ENCODE data around the gene LIF.

GRCh38 chr22:30283342-30283741, 36.8 kb upstream of the LIF start:
- TF ChIP-seq, protein P1, sequence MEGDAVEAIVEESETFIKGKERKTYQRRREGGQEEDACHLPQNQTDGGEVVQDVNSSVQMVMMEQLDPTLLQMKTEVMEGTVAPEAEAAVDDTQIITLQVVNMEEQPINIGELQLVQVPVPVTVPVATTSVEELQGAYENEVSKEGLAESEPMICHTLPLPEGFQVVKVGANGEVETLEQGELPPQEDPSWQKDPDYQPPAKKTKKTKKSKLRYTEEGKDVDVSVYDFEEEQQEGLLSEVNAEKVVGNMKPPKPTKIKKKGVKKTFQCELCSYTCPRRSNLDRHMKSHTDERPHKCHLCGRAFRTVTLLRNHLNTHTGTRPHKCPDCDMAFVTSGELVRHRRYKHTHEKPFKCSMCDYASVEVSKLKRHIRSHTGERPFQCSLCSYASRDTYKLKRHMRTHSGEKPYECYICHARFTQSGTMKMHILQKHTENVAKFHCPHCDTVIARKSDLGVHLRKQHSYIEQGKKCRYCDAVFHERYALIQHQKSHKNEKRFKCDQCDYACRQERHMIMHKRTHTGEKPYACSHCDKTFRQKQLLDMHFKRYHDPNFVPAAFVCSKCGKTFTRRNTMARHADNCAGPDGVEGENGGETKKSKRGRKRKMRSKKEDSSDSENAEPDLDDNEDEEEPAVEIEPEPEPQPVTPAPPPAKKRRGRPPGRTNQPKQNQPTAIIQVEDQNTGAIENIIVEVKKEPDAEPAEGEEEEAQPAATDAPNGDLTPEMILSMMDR (IDR thresholded peaks at IDR 0.05; ENCODE audit: insufficient read depth, low read length) = no peak
- TF ChIP-seq POLR2AphosphoS5 (IDR thresholded peaks at IDR 0.05; ENCODE audit: low read depth) = no peak
